K562 (cell line): ENCODE measurements around the gene RNF215. TPM values are rescaled to one million over a fixed set of nuclear protein-coding genes. Genes with fewer than 3 reads are reported as not detected.

ENCODE experiments used
- BRD4 ChIP-seq: fragments of 200-600 bp; sonication (generic); IDR thresholded peaks from 2 replicates; pipeline ENCODE4 v1.6.1; 2017; ENCODE audit warnings: inconsistent platforms
- CC2D1A ChIP-seq: fragments of 450-650 bp; IDR thresholded peaks from 2 replicates; pipeline ENCODE4 v1.6.1; 2017; ENCODE audit warnings: mild to moderate bottlenecking
- CXXC5 ChIP-seq: fragments of 250-450 bp; sonication (Bioruptor Pico); IDR thresholded peaks from 2 replicates; pipeline ENCODE4 v1.8.0; 2022; ENCODE audit warnings: inconsistent platforms, mild to moderate bottlenecking, moderate library complexity
- E2F6 ChIP-seq, 2 experiments: IDR thresholded peaks; 2 replicates each; pipeline ENCODE4 v1.6.1; 2011; ENCODE audit warnings: borderline replicate concordance in 1 of 2, control low read depth in 1 of 2, low read depth in 1 of 2, low read length in 1 of 2, mild to moderate bottlenecking in 1 of 2, mixed read lengths in 1 of 2, moderate library complexity in 1 of 2; ENCODE audit not compliant: insufficient read depth in 1 of 2, insufficient read length in 1 of 2, poor library complexity in 1 of 2, severe bottlenecking in 1 of 2; ENCODE audit errors: extremely low read depth in 1 of 2
- LARP7 ChIP-seq: fragments of 450-650 bp; IDR thresholded peaks from 2 replicates; pipeline ENCODE4 v1.6.1; 2016
- LCOR ChIP-seq: sonication (generic); formaldehyde crosslinking; IDR thresholded peaks from 2 replicates; pipeline ENCODE4 v1.8.0; 2022; ENCODE audit warnings: mild to moderate bottlenecking, missing genetic modification reagents
- MTA1 ChIP-seq: fragments of 450-650 bp; IDR thresholded peaks from 2 replicates; pipeline ENCODE4 v1.6.1; 2017; ENCODE audit warnings: borderline replicate concordance
- NCOA1 ChIP-seq: fragments of 450-650 bp; IDR thresholded peaks from 2 replicates; pipeline ENCODE4 v1.6.1; 2016; ENCODE audit warnings: low read depth
- NKRF ChIP-seq: fragments of 450-650 bp; IDR thresholded peaks from 2 replicates; pipeline ENCODE4 v1.6.1; 2016; ENCODE audit warnings: borderline replicate concordance
- PML ChIP-seq: IDR thresholded peaks from 2 replicates; pipeline ENCODE4 v1.6.1; 2012; ENCODE audit warnings: low read length, inconsistent platforms
- PRMT5 ChIP-seq: sonication (generic); formaldehyde crosslinking; IDR thresholded peaks from 2 replicates; pipeline ENCODE4 v1.5.0; 2020; ENCODE audit warnings: missing genetic modification reagents
- PRPF4 ChIP-seq: fragments of 200-400 bp; formaldehyde crosslinking; IDR thresholded peaks from one replicate; pipeline ENCODE4 v1.6.1; 2017; ENCODE audit warnings: low read length, low read depth, mild to moderate bottlenecking; ENCODE audit not compliant: insufficient read depth, poor library complexity, severe bottlenecking
- TBL1XR1 ChIP-seq, 2 experiments: IDR thresholded peaks; 2 replicates each; pipeline ENCODE4 v1.6.1; 2012; ENCODE audit warnings: improper control_type of control experiment in 2 of 2, low read length in 2 of 2, mild to moderate bottlenecking in 1 of 2
- TRIM28 ChIP-seq: fragments of 450-650 bp; IDR thresholded peaks from 2 replicates; pipeline ENCODE4 v1.6.1; 2017
- ZC3H4 ChIP-seq: sonication (generic); formaldehyde crosslinking; IDR thresholded peaks from 2 replicates; pipeline ENCODE4 v1.9.0; 2021; ENCODE audit warnings: missing genetic modification reagents, borderline replicate concordance
- ZFX ChIP-seq: sonication (generic); formaldehyde crosslinking; IDR thresholded peaks from 2 replicates; pipeline ENCODE4 v1.8.0; 2022; ENCODE audit warnings: mild to moderate bottlenecking, missing genetic modification reagents, moderate library complexity
- ZNF224 ChIP-seq: sonication (generic); formaldehyde crosslinking; IDR thresholded peaks from 2 replicates; pipeline ENCODE4 v1.8.0; 2022; ENCODE audit warnings: mild to moderate bottlenecking, missing genetic modification reagents
- ZNF324 ChIP-seq: fragments of 250-450 bp; sonication (Bioruptor Pico); IDR thresholded peaks from 2 replicates; pipeline ENCODE4 v1.4.0; 2020; ENCODE audit warnings: mild to moderate bottlenecking
- polyA plus RNA-seq, 8 experiments: library from polyadenylated mRNA; depleted of rRNA in 4 of 8; stranded (reverse) in 5 of 8; unstranded in 3 of 8; fragments of >200 nt; fragmentation: Nextera tagmentation in 2 of 8; fragmentation: Illumina TruSeq in 1 of 8; extraction: Ambion mirVana in 2 of 8; extraction: Trizol in 1 of 8; gene quantifications; 2 replicates each; pipeline versions ENCODE4 v1.2.1 to v1.2.3, GENCODE V29; 2011 to 2014; ENCODE audit warnings: inconsistent platforms in 1 of 8, missing spikeins in 1 of 8
- total RNA-seq, 7 experiments: library from RNA; depleted of rRNA in 6 of 7; stranded (reverse); fragments of >200 nt in 6 of 7; fragmentation: Illumina TruSeq in 2 of 7; extraction: Trizol in 2 of 7; gene quantifications; 2 replicates each; pipeline versions ENCODE4 v1.2.1 to v1.2.3, GENCODE V29; 2011 to 2021; ENCODE audit warnings: low replicate concordance in 1 of 7
- TF ChIP-seq, protein P1 (sequence below): fragments of 450-650 bp; IDR thresholded peaks from 2 replicates; pipeline ENCODE4 v1.7.0; 2016; ENCODE audit warnings: borderline replicate concordance
- TF ChIP-seq, protein P2 (sequence below): fragments of 250-450 bp; sonication (Bioruptor Pico); IDR thresholded peaks from 2 replicates; pipeline ENCODE4 v1.9.0; 2021; ENCODE audit warnings: mild to moderate bottlenecking
- TF ChIP-seq, protein P3 (sequence below): fragments of 250-450 bp; sonication (Bioruptor Pico); IDR thresholded peaks from 2 replicates; pipeline ENCODE4 v1.5.0; 2020; ENCODE audit warnings: mild to moderate bottlenecking, borderline replicate concordance

The RNF215 gene
- total and polyA plus RNA-seq, 9 of the 15 experiments (the other 6 are each of a cell fraction or from before 2014, with no cell fraction given): 0.08 to 9.8 (median 2.7) TPM

DNA sequence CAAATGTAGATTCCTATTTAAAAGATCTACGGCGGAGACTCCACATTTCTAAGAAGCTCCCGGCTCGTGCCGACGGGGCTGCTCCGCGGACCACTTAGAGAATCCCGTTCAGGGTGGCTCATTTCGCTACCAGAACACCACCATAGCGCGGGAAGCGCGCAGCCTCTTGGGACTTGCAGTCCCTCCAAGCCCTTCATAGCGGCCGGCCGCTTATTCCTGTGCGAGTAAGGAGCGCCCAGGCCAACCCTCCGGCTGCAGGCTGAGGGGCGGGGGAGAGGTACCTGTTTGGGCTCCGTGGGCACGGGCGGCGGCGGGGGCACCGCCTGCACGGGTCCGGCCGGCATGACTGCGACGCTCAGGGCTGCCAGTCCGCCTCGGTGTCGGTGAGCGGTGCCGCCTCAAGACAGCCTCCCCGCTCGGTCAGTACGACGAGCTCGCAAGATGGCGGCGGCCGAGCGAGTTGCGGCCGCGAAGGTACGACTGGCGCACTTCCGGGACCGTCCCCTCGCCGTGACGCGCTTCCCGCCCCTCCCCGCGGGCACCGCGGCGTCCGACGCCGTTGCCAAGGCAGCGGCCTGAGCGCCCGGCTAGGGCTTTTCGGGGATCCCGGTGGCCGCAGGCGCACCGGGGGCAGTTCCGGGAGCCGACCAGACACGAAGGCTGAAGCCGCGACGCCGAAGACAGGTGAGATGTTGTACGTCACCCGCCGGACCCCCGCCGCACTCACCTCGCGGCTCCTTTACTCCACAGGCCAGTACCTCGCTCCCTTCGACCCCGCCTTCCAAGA is 30.6 kb downstream of the RNF215 start, which contains the start of the genes CCDC157 and SF3A1 (continued):
- TF ChIP-seq ZC3H4 (CRISPR knock-in tag): no peak
- no peak for TF ChIP-seq ZNF224 (CRISPR knock-in tag)
- TF ChIP-seq, protein P1, sequence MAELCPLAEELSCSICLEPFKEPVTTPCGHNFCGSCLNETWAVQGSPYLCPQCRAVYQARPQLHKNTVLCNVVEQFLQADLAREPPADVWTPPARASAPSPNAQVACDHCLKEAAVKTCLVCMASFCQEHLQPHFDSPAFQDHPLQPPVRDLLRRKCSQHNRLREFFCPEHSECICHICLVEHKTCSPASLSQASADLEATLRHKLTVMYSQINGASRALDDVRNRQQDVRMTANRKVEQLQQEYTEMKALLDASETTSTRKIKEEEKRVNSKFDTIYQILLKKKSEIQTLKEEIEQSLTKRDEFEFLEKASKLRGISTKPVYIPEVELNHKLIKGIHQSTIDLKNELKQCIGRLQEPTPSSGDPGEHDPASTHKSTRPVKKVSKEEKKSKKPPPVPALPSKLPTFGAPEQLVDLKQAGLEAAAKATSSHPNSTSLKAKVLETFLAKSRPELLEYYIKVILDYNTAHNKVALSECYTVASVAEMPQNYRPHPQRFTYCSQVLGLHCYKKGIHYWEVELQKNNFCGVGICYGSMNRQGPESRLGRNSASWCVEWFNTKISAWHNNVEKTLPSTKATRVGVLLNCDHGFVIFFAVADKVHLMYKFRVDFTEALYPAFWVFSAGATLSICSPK: no peak
- TF ChIP-seq CC2D1A: peak; percentile 80; the same call in 1 of the 2 replicates
- TF ChIP-seq ZNF324: no peak
- no peak for TF ChIP-seq LCOR (CRISPR knock-in tag)
- no peak for TF ChIP-seq PRMT5
- TF ChIP-seq CXXC5 (CRISPR knock-in tag): peak; percentile 89
- TF ChIP-seq BRD4: peak; percentile 58; the same call in 1 of the 2 replicates
- peak in 1 of 2 experiments; percentile 21 for TF ChIP-seq E2F6 (IDR thresholded peaks at IDR 0.05; ENCODE audit: borderline replicate concordance in 1 of 2, extremely low read depth in 1 of 2, insufficient read depth in 1 of 2, insufficient read length in 1 of 2, low read depth in 1 of 2, low read length in 1 of 2, poor library complexity in 1 of 2, severe bottlenecking in 1 of 2)
- no peak for TF ChIP-seq TBL1XR1 (IDR thresholded peaks at IDR 0.05; ENCODE audit: low read length in 2 of 2)
- TF ChIP-seq NCOA1: no peak; the same call in 1 of the 2 replicates
- TF ChIP-seq PRPF4: no peak
- TF ChIP-seq LARP7: no peak
- TF ChIP-seq PML: peak; percentile 59; the same call in 1 of the 2 replicates
- TF ChIP-seq TRIM28: no peak
- TF ChIP-seq, protein P2, sequence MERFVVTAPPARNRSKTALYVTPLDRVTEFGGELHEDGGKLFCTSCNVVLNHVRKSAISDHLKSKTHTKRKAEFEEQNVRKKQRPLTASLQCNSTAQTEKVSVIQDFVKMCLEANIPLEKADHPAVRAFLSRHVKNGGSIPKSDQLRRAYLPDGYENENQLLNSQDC: no peak
- TF ChIP-seq, protein P3, sequence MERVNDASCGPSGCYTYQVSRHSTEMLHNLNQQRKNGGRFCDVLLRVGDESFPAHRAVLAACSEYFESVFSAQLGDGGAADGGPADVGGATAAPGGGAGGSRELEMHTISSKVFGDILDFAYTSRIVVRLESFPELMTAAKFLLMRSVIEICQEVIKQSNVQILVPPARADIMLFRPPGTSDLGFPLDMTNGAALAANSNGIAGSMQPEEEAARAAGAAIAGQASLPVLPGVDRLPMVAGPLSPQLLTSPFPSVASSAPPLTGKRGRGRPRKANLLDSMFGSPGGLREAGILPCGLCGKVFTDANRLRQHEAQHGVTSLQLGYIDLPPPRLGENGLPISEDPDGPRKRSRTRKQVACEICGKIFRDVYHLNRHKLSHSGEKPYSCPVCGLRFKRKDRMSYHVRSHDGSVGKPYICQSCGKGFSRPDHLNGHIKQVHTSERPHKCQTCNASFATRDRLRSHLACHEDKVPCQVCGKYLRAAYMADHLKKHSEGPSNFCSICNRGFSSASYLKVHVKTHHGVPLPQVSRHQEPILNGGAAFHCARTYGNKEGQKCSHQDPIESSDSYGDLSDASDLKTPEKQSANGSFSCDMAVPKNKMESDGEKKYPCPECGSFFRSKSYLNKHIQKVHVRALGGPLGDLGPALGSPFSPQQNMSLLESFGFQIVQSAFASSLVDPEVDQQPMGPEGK (CRISPR knock-in tag): no peak
- TF ChIP-seq ZFX (CRISPR knock-in tag): peak; percentile 95
- peak; percentile 93 for TF ChIP-seq MTA1
- peak; percentile 88 for TF ChIP-seq NKRF
